C4-2B (cell line): ENCODE results near the gene SHKBP1.

Source experiments
- H3K27ac ChIP-seq: fragments of 450-650 bp; 2 replicates; pipeline ENCODE4 v1.5.1; 2017
- ZFX ChIP-seq: fragments of 450-650 bp; IDR thresholded peaks from 2 replicates; pipeline ENCODE4 v1.6.1; 2017
- TF ChIP-seq, protein P1 (sequence below): fragments of 450-650 bp; conservative IDR thresholded peaks from 2 replicates; pipeline ENCODE4 v1.5.1; 2017; ENCODE audit warnings: mild to moderate bottlenecking

SHKBP1 gene, protein sequence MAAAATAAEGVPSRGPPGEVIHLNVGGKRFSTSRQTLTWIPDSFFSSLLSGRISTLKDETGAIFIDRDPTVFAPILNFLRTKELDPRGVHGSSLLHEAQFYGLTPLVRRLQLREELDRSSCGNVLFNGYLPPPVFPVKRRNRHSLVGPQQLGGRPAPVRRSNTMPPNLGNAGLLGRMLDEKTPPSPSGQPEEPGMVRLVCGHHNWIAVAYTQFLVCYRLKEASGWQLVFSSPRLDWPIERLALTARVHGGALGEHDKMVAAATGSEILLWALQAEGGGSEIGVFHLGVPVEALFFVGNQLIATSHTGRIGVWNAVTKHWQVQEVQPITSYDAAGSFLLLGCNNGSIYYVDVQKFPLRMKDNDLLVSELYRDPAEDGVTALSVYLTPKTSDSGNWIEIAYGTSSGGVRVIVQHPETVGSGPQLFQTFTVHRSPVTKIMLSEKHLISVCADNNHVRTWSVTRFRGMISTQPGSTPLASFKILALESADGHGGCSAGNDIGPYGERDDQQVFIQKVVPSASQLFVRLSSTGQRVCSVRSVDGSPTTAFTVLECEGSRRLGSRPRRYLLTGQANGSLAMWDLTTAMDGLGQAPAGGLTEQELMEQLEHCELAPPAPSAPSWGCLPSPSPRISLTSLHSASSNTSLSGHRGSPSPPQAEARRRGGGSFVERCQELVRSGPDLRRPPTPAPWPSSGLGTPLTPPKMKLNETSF

DNA sequence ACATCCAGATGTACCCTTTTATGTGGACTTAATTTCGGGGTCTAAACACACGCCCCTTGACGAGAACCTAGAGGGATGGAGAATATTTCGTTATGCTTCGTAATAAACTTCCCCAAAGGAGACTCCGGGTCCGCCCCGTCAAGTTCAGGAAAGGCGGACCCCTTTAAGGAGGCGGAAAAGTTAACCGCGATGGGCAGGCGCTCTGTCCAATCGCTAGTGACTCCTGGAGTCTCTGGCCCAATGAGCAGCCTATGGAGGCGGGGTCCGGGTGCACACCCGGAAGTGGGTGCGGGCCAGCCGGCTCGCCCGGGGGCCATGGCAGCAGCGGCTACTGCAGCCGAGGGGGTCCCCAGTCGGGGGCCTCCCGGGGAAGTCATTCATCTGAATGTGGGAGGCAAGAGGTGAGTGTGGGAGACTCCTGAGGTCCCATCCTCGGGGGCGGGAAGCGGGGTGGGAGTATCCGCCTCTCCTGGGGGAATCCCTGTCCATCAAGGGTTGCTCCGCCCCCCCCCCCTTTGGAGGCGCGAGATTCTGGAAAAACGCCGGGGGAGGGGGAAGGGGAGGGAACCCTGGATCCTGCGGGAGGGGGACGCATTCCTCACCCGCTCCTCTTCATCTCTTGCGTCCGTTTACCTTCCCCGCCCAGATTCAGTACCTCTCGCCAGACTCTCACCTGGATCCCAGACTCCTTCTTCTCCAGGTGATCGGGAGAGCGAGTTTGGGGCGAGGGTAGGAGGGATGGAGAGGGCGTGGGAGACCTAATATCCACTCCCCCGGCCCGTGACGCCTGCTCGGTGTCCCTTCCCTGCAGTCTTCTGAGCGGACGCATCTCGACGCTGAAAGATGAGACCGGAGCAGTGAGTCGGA, at the start of gene SHKBP1:
SHKBP1 (plus strand) TSS at position 289 of the 867 bp plus-strand sequence; CDS start at position 316, 27 bp downstream.
- H3K27ac ChIP-seq: peak within 1 kb of the TSS; percentile 61
- TF ChIP-seq, protein P1, sequence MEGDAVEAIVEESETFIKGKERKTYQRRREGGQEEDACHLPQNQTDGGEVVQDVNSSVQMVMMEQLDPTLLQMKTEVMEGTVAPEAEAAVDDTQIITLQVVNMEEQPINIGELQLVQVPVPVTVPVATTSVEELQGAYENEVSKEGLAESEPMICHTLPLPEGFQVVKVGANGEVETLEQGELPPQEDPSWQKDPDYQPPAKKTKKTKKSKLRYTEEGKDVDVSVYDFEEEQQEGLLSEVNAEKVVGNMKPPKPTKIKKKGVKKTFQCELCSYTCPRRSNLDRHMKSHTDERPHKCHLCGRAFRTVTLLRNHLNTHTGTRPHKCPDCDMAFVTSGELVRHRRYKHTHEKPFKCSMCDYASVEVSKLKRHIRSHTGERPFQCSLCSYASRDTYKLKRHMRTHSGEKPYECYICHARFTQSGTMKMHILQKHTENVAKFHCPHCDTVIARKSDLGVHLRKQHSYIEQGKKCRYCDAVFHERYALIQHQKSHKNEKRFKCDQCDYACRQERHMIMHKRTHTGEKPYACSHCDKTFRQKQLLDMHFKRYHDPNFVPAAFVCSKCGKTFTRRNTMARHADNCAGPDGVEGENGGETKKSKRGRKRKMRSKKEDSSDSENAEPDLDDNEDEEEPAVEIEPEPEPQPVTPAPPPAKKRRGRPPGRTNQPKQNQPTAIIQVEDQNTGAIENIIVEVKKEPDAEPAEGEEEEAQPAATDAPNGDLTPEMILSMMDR: no peak
- no peak for TF ChIP-seq ZFX

DNA sequence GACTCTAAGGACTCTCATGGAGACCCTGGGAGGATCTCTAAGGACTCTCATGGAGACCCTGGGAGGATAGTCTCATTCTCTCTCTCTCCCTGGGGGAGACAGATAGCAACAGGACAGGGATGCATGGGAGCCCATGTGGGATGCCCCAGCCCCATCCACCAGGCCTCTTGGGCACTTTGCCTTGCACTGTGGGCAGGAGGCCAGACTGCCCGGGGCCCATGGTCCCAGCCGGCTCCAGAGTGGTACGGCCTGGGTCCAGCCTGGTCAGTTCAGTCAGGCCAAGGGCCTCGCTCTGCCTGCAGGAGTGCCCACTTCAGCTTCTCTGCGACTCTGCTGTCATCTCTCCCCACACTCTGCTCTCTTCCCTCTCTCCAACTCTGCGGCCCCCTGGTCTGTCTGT, 48.6 kb upstream of the SHKBP1 start:
- no peak overlapping the region for H3K27ac ChIP-seq

DNA sequence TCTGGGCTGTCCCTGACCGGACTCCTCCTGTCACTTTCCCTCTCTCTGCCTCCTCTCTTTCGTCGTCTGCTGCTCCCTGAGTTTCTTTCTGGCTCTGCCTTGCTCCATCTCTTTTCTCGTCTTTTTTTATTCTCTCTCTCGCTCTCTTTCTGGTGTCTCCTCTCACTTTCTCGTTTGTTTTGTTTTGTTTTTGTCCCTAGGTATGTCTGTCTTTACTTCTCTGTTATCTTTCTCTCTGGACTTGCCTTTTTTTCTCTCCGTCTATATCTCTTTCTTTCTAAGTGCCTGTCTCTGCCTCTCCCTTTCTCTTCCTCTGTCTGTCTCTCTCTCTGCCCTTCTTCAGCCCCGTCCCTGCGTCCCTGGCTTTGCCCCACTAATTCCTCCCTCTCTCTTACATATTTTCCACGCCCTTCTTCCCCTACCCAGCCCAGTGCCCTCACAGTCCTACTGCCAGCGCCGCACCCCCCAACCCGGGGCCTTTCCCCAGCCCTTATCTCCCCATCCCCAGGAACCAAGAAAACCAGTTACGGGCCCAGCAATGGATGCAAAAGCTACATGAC, 48.1 kb upstream of the SHKBP1 start:
- no peak overlapping the region for H3K27ac ChIP-seq
- TF ChIP-seq, protein P1: no peak
- no peak for TF ChIP-seq ZFX

More for the DNA sequence above, 48.6 kb upstream of the SHKBP1 start:
- TF ChIP-seq, protein P1: no peak
- TF ChIP-seq ZFX: no peak

DNA sequence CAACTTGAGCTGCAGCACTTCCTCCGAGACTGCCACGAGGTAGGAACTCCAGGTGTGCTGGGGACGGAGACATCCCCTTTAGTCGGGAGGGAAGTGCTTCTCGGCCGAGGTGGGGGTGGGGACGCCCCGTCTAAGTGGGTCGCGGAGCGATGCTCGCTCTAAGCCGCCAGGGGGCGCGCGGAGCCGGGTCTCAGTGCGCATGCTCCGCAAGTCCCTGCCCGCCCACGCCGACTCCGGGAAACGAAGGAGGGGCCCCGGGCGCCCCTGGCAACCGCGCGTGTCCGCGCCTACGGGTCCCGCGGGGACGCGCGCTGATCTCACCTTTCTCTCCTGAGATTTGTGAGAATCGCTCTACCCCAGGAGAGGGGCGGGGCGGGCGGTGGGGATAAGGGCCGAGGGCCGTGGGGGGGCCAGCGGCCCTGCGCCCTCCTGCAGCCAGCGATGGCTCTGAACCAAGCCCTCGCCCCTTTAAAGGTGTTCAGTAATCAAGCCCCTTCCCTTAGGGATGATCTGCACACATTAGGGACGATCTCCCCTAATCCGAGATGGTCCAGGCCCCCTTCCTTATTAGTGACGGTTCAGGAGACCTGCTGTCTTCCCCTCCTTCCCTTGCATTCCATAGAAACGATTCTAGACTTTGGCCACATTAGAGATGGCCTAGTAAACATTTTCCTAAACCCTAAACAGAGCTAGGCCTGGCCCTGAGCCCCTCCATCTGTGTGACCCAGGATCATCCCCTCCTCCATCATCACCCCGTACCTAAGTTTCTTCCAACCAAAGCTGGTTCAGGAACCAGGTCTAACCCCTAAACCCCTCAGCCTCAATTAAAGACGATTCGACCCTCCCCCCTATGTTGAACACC, 47.3 kb upstream of the SHKBP1 start:
- TF ChIP-seq, protein P1: peak; percentile 99
- no peak for TF ChIP-seq ZFX
- no peak overlapping the region for H3K27ac ChIP-seq

DNA sequence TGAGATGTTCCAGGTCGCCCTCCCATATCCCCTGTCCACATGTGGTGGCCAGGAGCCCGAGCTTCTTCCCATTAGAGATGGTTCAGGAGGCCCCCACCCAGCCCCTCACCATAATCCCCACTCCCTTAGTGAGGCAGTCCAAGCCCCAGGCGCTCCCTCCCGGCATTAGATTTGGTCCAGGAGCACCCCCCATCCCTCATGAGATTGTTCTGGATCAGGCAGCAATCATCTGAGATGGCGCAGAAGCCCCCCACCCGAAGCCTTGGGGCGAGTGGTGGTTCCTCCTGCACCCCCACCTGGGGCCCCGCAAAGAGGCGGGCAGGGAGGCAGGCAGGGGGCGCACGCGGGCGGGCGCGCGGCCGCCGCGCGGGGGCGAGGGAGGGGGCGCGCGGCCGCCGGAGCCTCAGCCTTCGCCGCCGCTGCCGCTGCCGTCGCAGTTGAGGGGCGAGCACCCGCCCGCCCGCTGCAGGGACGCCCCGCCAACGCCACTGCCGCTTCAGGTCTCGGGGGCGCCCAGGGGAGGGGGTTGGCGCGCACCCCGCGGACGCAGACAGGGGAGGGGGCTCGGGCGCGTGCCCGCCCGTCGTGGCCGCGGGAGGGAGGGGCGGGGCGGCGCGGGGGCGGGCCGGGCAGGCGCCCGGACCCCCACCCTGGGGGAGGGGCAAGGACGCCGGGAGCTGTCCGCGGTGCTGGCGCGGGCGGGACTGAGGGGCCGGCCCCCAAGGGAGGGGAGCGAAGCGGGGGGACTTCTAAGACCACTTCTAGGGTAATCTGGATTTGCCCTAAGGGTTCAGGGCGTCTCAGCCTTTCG, 46.4 kb upstream of the SHKBP1 start:
- H3K27ac ChIP-seq: no peak overlapping the region
- TF ChIP-seq, protein P1: peak; percentile 30
- TF ChIP-seq ZFX: no peak

DNA sequence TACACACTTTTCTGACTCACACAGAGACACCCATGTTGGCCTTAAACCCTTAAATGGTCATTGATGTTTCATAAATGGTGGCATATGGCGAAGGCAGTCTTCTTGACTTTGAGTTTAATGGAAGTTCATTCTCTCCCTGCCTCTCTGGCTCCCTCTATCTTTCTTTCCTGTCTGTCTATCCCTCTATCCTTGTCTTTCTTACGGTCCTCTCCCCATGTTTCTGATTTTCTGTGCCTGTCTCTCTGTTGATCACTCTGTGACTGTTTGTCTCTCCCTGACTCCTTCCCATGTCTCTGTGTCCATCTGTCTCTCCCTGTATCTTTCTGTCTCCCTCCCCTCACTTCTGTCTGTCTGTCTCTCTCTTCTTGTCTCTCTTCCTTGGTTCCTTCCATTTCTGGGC, 43.2 kb upstream of the SHKBP1 start:
- TF ChIP-seq, protein P1: peak; percentile 31
- no peak for TF ChIP-seq ZFX

More for the DNA sequence above, 43.2 kb upstream of the SHKBP1 start:
- H3K27ac ChIP-seq: no peak overlapping the region
